Neural cell (in vitro differentiated cells): Measurements from ENCODE around the gene SERPINB6.

ENCODE experiments used
- EP300 ChIP-seq: fragments of 450-650 bp; conservative IDR thresholded peaks from 2 replicates; pipeline ENCODE4 v1.6.1; 2014; ENCODE audit warnings: antibody characterized with exemption, mild to moderate bottlenecking, moderate library complexity; ENCODE audit not compliant: poor library complexity, severe bottlenecking
- EZH2 ChIP-seq: fragments of 200-600, 300-800 bp; shearing (Covaris generic), sonication (generic); IDR thresholded peaks from 2 replicates; pipeline ENCODE4 v1.6.1; 2014; ENCODE audit warnings: antibody characterized with exemption, low read length, borderline replicate concordance, mild to moderate bottlenecking; ENCODE audit not compliant: insufficient read depth, poor library complexity, severe bottlenecking
- POLR2AphosphoS5 ChIP-seq: IDR thresholded peaks from 2 replicates; pipeline ENCODE4 v1.6.1; 2012
- RAD21 ChIP-seq: fragments of 450-650 bp; conservative IDR thresholded peaks from 2 replicates; pipeline ENCODE4 v1.6.1; 2014; ENCODE audit warnings: antibody characterized with exemption, mild to moderate bottlenecking, moderate library complexity
- SMC3 ChIP-seq: fragments of 450-650 bp; conservative IDR thresholded peaks from 2 replicates; pipeline ENCODE4 v1.6.1; 2014; ENCODE audit warnings: antibody characterized with exemption, mild to moderate bottlenecking, moderate library complexity; ENCODE audit not compliant: poor library complexity
- TAF1 ChIP-seq: IDR thresholded peaks from 2 replicates; pipeline ENCODE4 v1.6.1; 2012; ENCODE audit warnings: low read depth
- TF ChIP-seq, protein P1 (sequence below): fragments of 450-650 bp; IDR thresholded peaks from 2 replicates; pipeline ENCODE4 v1.5.1; 2014; ENCODE audit warnings: antibody characterized with exemption, mild to moderate bottlenecking, moderate library complexity; ENCODE audit not compliant: poor library complexity, severe bottlenecking
- TF ChIP-seq, protein P2 (sequence below): IDR thresholded peaks from 2 replicates; pipeline ENCODE4 v1.6.1; 2012; ENCODE audit warnings: borderline replicate concordance

DNA sequence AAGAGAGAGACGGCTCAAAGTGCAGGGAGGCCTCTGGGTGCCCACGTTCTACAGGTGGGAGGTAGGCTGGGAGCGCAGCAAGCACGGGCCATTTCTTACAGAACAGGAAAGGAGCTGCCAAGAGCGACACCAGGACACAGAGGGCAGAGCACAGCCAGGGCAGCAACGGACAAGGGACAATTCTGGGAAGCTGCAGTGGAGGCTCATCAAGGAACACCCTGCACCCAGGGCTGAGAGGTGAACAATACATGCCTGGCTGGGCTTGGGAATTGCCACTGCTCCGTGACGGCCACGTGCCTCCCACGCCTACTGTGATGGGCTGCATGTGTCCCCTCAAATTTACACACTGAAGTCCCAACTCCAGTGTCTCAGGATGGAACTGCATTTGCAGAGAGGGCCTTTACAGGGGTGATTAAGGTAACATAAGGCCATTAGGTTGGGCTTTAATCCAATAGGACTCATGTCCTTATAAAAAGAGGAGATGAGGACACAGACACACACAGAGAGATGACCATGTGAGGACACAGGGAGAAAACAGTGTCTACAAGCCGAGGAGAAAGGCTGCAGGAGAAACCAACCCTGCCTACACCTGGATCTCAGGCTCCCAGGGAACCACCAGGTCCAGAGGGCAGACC, 13.6 kb downstream of the SERPINB6 start:
- TF ChIP-seq, protein P1, sequence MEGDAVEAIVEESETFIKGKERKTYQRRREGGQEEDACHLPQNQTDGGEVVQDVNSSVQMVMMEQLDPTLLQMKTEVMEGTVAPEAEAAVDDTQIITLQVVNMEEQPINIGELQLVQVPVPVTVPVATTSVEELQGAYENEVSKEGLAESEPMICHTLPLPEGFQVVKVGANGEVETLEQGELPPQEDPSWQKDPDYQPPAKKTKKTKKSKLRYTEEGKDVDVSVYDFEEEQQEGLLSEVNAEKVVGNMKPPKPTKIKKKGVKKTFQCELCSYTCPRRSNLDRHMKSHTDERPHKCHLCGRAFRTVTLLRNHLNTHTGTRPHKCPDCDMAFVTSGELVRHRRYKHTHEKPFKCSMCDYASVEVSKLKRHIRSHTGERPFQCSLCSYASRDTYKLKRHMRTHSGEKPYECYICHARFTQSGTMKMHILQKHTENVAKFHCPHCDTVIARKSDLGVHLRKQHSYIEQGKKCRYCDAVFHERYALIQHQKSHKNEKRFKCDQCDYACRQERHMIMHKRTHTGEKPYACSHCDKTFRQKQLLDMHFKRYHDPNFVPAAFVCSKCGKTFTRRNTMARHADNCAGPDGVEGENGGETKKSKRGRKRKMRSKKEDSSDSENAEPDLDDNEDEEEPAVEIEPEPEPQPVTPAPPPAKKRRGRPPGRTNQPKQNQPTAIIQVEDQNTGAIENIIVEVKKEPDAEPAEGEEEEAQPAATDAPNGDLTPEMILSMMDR: no peak
- no peak for TF ChIP-seq EZH2
- TF ChIP-seq POLR2AphosphoS5: no peak
- TF ChIP-seq, protein P2, sequence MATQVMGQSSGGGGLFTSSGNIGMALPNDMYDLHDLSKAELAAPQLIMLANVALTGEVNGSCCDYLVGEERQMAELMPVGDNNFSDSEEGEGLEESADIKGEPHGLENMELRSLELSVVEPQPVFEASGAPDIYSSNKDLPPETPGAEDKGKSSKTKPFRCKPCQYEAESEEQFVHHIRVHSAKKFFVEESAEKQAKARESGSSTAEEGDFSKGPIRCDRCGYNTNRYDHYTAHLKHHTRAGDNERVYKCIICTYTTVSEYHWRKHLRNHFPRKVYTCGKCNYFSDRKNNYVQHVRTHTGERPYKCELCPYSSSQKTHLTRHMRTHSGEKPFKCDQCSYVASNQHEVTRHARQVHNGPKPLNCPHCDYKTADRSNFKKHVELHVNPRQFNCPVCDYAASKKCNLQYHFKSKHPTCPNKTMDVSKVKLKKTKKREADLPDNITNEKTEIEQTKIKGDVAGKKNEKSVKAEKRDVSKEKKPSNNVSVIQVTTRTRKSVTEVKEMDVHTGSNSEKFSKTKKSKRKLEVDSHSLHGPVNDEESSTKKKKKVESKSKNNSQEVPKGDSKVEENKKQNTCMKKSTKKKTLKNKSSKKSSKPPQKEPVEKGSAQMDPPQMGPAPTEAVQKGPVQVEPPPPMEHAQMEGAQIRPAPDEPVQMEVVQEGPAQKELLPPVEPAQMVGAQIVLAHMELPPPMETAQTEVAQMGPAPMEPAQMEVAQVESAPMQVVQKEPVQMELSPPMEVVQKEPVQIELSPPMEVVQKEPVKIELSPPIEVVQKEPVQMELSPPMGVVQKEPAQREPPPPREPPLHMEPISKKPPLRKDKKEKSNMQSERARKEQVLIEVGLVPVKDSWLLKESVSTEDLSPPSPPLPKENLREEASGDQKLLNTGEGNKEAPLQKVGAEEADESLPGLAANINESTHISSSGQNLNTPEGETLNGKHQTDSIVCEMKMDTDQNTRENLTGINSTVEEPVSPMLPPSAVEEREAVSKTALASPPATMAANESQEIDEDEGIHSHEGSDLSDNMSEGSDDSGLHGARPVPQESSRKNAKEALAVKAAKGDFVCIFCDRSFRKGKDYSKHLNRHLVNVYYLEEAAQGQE: no peak
- no peak for TF ChIP-seq TAF1
- TF ChIP-seq RAD21: no peak
- TF ChIP-seq EP300: no peak
- TF ChIP-seq SMC3: no peak
